ENCODE data around the gene F9.

- TF ChIP-seq CTCF (IDR thresholded peaks at IDR 0.05; ENCODE audit: low read length): no peak
- no peak for TF ChIP-seq EZH2 (optimal IDR thresholded peaks at IDR 0.05; ENCODE audit: low read depth, low read length)
These were observed 36.4 kb downstream of the F9 start for GRCh38 chrX:139566981-139567380.

Measured in MM.1S (cell line).